Measurements from ENCODE around the gene YOD1. TPM values are rescaled to one million over a fixed set of nuclear protein-coding genes. Genes with fewer than 3 reads are reported as not detected.

The YOD1 gene
- total RNA-seq, 2 experiments from 2014 or later, result 5.3 to 6.0 TPM

DNA sequence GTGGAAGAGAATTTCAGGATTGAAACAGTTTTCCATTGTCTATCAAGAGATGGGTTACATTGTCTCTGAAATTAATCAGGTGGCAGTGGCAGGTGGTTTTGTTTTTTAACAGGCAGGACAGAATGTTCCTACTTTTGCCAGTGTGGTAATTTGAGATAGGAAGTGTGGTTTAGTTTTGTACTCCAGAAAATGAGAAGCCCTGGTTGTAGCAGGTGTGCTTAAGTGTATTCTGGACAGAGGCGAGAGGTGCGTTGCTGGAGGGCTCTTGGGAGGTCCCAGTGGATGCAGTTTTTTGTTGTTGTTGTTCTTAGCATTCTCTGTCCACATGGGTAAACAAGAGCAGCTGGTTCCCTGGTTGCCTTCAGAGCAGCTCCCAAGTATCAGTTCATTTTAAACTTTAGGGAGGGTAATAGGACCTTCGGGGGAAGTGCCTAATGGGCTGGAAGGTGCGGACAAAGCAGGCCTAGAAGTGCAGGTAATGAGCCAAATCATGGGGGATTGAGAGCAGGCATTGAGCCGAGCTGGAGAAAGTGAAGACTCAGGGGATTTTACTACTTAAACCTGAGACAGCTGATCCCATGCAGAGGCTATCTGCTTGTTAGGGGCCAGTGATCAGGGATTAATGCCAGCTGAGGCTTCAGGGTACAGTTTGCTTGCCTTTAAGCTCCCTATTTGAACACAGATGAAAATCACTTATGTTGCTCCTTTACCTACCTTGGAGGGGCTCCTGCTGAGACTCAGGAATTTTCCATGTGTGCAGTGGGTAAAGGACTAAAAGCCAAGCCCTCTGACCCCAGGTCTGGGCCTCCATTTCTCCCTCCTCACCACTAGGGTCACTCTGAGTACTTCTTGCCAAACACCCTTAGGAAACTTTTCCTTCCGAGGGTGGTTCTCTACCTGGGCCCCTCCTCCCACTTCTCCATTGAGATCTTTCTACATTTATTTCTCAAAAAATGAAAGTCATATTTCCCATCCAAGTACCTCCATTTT is 8.2 kb upstream of the YOD1 start:
- no peak for DNase-seq
- Mint-ChIP-seq H3K4me1 (peaks cover 2% of the 10 kb centered on the region), H3K27me3 (no peaks in the 10 kb centered on the region), H3K27ac (no peak overlapping the region), H3K36me3 (ENCODE audit: low read depth) (no peaks in the 10 kb centered on the region), H3K4me3 (no peak overlapping the region), H3K9me3 (ENCODE audit: low read depth) (no peaks in the 10 kb centered on the region)
- ChIA-PET CTCF (interaction anchor here (0.8 to 2.5 kb wide), 7 partner anchors 9 to 25 kb away, joined by 3 to 13 read pairs (median 7); partner anchors contain the start of gene YOD1), POLR2A (no interaction called here)
- intact Hi-C loops (cut with DNase I, micrococcal nuclease), result loop anchor here in 1 of 2 experiments (10.0 kb wide), 2 partner anchors 346 to 806 kb away; no protein-coding TSS in a partner anchor
- no peak for ATAC-seq

GRCh38 chr1:207058252-207058651 is 7.2 kb upstream of the YOD1 start:
- H3K27ac Mint-ChIP-seq, result no peak overlapping the region
- peaks cover 6% of the 10 kb centered on the region for H3K4me1 Mint-ChIP-seq
- ATAC-seq (no peak), DNase-seq (no peak)
- H3K9me3 Mint-ChIP-seq (ENCODE audit: low read depth), result no peaks in the 10 kb centered on the region
- H3K27me3 Mint-ChIP-seq, result no peaks in the 10 kb centered on the region
- ChIA-PET POLR2A (no interaction called here), CTCF (interaction anchor here (1.3 to 2.0 kb wide), 2 partner anchors 8 to 10 kb away, joined by 3 to 8 read pairs; partner anchors contain the start of gene YOD1)
- intact Hi-C loops (cut with DNase I, micrococcal nuclease), result loop anchor here in 1 of 2 experiments (10.0 kb wide), 2 partner anchors 347 to 807 kb away; no protein-coding TSS in a partner anchor
- no peak overlapping the region for H3K4me3 Mint-ChIP-seq
- H3K36me3 Mint-ChIP-seq (ENCODE audit: low read depth), result no peaks in the 10 kb centered on the region

DNA sequence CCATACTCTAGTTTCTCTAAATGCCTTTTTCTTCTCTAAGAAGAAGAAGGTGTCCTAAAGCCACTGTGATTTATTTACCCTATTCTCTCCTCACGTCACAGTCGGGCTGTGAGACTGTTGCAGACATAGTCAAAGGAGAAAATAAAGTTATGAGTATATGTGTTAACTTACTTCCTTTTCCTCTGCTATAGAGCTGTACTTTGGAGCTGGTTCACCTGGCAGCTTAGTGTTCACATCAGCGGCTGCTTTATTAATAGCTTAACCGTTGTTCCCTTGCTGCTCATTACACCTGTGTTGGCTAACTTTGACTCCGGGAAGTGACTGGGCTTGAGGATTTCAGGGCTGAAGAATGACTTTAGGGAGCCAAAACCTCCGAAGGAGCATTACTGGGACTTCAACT is 5.7 kb upstream of the YOD1 start:
- CTCF ChIA-PET, result interaction anchor here (0.6 to 1.6 kb wide), 3 partner anchors 12 to 1935 kb away, joined by 3 to 6 read pairs (median 4); partner anchors contain the start of gene RBBP5
- Mint-ChIP-seq H3K36me3 (ENCODE audit: low read depth) (no peaks in the 10 kb centered on the region), H3K4me3 (no peak overlapping the region), H3K9me3 (ENCODE audit: low read depth) (no peaks in the 10 kb centered on the region), H3K4me1 (peaks cover 22% of the 10 kb centered on the region), H3K27ac (no peak overlapping the region), H3K27me3 (no peaks in the 10 kb centered on the region)
- intact Hi-C loops (cut with DNase I, micrococcal nuclease), result loop anchor here in 1 of 2 experiments (10.0 kb wide), 2 partner anchors 348 to 808 kb away; no protein-coding TSS in a partner anchor
- DNase-seq (no peak), ATAC-seq (no peak)
- POLR2A ChIA-PET, result no interaction called here

DNA sequence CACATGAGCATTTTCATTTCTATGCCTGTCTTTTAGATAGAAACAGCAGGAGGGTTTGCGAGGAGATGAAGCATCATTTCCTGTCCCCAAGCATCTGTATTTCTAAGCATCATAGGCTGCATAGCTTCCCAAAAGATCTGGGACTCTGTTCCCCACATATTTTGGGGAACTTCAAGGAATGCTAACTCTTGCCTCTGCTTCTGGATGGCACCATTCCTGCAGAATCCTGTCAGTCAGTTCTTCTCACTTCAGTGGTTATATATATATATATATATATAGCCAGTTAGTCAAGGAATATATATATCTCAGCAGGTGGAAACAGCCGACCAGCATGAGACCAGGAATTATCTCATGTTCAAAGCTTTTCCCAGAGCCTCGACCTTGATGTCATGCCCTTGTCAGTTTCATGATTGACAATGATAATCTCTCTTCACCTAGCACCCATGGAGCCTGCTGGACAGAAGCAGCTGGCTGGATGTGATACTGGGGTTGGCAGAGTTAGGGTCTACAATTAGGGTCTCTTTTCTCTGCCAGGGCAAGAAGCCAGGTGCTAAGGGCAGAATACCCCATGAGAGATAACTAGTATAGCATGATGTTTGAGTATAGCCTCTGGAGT is 4.5 kb upstream of the YOD1 start:
- intact Hi-C loops (cut with DNase I, micrococcal nuclease), result loop anchor here in 1 of 2 experiments (10.0 kb wide), 2 partner anchors 349 to 809 kb away; no protein-coding TSS in a partner anchor
- Mint-ChIP-seq H3K27ac (no peak overlapping the region), H3K36me3 (ENCODE audit: low read depth) (no peaks in the 10 kb centered on the region), H3K9me3 (ENCODE audit: low read depth) (no peaks in the 10 kb centered on the region), H3K27me3 (no peaks in the 10 kb centered on the region), H3K4me3 (no peak overlapping the region), H3K4me1 (peaks cover 29% of the 10 kb centered on the region)
- DNase-seq (no peak), ATAC-seq (no peak)
- ChIA-PET CTCF (interaction anchor here (0.8 to 1.6 kb wide), 4 partner anchors 8 to 19 kb away, joined by 4 to 7 read pairs (median 6); no protein-coding TSS in a partner anchor), POLR2A (interaction anchor here (0.7 kb wide), 1 partner anchor 15 kb away, joined by 4 read pairs; no protein-coding TSS in a partner anchor)

GRCh38 chr1:207054491-207054890 is 3.5 kb upstream of the YOD1 start:
- POLR2A ChIA-PET, result no interaction called here
- H3K27ac Mint-ChIP-seq, result no peak overlapping the region

DNA sequence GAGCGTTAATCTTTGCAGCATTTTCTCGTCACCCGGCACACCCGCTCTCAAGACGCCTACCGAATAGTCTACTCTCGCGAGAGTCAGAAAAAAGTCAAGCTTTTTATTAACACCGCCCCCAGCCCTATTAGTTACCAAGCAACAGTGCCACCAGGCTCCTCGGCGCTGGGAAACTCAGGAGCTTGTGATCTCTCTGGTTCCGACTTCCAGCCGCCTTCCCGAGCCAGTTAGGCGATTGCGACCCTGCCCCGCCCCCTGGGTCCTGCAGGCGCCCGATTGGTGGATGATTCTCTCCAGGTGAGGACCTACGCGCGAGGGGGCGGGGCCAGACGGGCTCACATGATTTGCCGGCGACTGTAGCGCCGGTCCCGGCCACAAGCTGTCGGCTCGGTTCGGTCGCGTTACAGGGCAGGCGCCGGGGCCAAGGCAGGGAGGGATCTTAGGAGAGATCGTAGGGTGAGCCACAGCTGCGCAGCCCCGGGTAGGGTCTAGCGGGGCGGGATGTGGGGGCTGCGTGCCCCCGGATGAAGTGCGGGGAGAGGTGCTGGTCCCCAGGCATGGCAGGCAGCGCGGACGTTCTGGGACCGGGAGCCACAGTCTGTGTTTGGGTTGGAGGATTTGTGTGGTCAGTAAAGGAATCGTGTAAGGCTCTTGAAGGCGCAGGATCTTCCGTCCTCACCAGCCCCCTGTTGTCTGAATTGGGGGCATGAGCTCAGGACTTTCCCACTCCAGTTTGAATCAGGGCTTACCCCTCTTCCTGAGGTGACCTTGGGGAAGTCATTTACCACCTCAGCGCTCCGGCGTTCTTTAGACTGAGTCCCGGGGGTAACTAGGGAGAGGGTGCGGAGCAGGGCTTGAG is 2.1 kb upstream of the YOD1 start, which contains the start of gene PFKFB2:
PFKFB2 (plus strand) TSS at position 365 of the 859 bp plus-strand sequence. CDS start 1,443 bp downstream, outside the sequence.
- Mint-ChIP-seq H3K36me3 (ENCODE audit: low read depth) (peaks cover 7% of the 10 kb centered on the region), H3K27me3 (no peaks in the 10 kb centered on the region), H3K27ac (peak within 1 kb of the TSS; percentile 89), H3K4me3 (peak within 1 kb of the TSS; percentile 99), H3K4me1 (peaks cover 39% of the 10 kb centered on the region), H3K9me3 (ENCODE audit: low read depth) (no peaks in the 10 kb centered on the region)
- CTCF ChIA-PET, result interaction anchor here (0.5 to 2.9 kb wide), 9 partner anchors 16 to 348 kb away, joined by 3 to 10 read pairs (median 3); partner anchors contain the start of genes C4BPB and FCMR
- DNase-seq, result peak; percentile 96
- peak; percentile 83 for ATAC-seq
- intact Hi-C loops (cut with DNase I, micrococcal nuclease), result loop anchor here (2.0 to 10.0 kb wide), 4 partner anchors 284 to 812 kb away; no protein-coding TSS in a partner anchor
- POLR2A ChIA-PET, result interaction anchor here (0.6 to 1.4 kb wide), 3 partner anchors 236 to 542 kb away, joined by 4 to 5 read pairs (median 4); no protein-coding TSS in a partner anchor

More at GRCh38 chr1:207054491-207054890, 3.5 kb upstream of the YOD1 start:
- intact Hi-C loops (cut with DNase I, micrococcal nuclease), result loop anchor here (5.0 to 10.0 kb wide), 3 partner anchors 283 to 810 kb away; no protein-coding TSS in a partner anchor
- Mint-ChIP-seq H3K9me3 (ENCODE audit: low read depth) (no peaks in the 10 kb centered on the region), H3K36me3 (ENCODE audit: low read depth) (peaks cover 2% of the 10 kb centered on the region), H3K27me3 (no peaks in the 10 kb centered on the region), H3K4me3 (no peak overlapping the region), H3K4me1 (peaks cover 33% of the 10 kb centered on the region)
- CTCF ChIA-PET, result interaction anchor here (0.6 to 2.9 kb wide), 4 partner anchors 17 to 40 kb away, joined by 3 to 10 read pairs (median 6); no protein-coding TSS in a partner anchor
- ATAC-seq (no peak), DNase-seq (no peak)

- Mint-ChIP-seq H3K36me3 (ENCODE audit: low read depth) (peaks cover 23% of the 10 kb centered on the region), H3K27ac (peak overlapping the region; percentile 98), H3K9me3 (ENCODE audit: low read depth) (no peaks in the 10 kb centered on the region), H3K4me3 (peak overlapping the region; percentile 99), H3K27me3 (no peaks in the 10 kb centered on the region), H3K4me1 (peaks cover 60% of the 10 kb centered on the region)
- ATAC-seq (peak; percentile 67), DNase-seq (peak; percentile 96)
- intact Hi-C loops (cut with DNase I, micrococcal nuclease), result loop anchor here (1.0 to 10.0 kb wide), 9 partner anchors 27 to 814 kb away; partner anchors contain the start of gene CD55 (in 2 of the 2)
- ChIA-PET CTCF (interaction anchor here (1.0 to 1.8 kb wide), 14 partner anchors 8 to 449 kb away, joined by 3 to 8 read pairs (median 4); no protein-coding TSS in a partner anchor), POLR2A (interaction anchor here (1.0 kb wide), 1 partner anchor 270 kb away, joined by 3 read pairs; no protein-coding TSS in a partner anchor)
These were observed 373 bp downstream of the YOD1 start for GRCh38 chr1:207050480-207051190.

- Mint-ChIP-seq H3K36me3 (ENCODE audit: low read depth) (peaks cover 26% of the 10 kb centered on the region), H3K9me3 (ENCODE audit: low read depth) (no peaks in the 10 kb centered on the region), H3K4me1 (peaks cover 65% of the 10 kb centered on the region), H3K27ac (peak overlapping the region; percentile 98), H3K4me3 (peak overlapping the region; percentile 99), H3K27me3 (no peaks in the 10 kb centered on the region)
- ChIA-PET POLR2A (interaction anchor here (0.7 to 1.0 kb wide), 2 partner anchors 271 to 547 kb away, joined by 3 to 7 read pairs; no protein-coding TSS in a partner anchor), CTCF (interaction anchor here (1.0 to 1.8 kb wide), 14 partner anchors 8 to 450 kb away, joined by 3 to 8 read pairs (median 4); no protein-coding TSS in a partner anchor)
- DNase-seq, result peak; percentile 72
- intact Hi-C loops (cut with DNase I, micrococcal nuclease), result loop anchor here (1.0 to 10.0 kb wide), 9 partner anchors 27 to 815 kb away; partner anchors contain the start of gene CD55 (in 2 of the 2)
- peak; percentile 54 for ATAC-seq
These were observed 1.0 kb downstream of the YOD1 start for GRCh38 chr1:207049974-207050391.

GRCh38 chr1:207049514-207049913 is 1.5 kb downstream of the YOD1 start:
- CTCF ChIA-PET, result interaction anchor here (0.9 to 1.8 kb wide), 12 partner anchors 9 to 451 kb away, joined by 3 to 8 read pairs (median 4); no protein-coding TSS in a partner anchor
- DNase-seq (no peak), ATAC-seq (no peak)
- intact Hi-C loops (cut with DNase I, micrococcal nuclease), result no loop called here
- Mint-ChIP-seq H3K4me1 (peaks cover 68% of the 10 kb centered on the region), H3K9me3 (ENCODE audit: low read depth) (no peaks in the 10 kb centered on the region), H3K27ac (peak overlapping the region; percentile 98), H3K4me3 (peak overlapping the region; percentile 99), H3K27me3 (no peaks in the 10 kb centered on the region), H3K36me3 (ENCODE audit: low read depth) (peaks cover 28% of the 10 kb centered on the region)
- POLR2A ChIA-PET, result interaction anchor here (0.7 kb wide), 1 partner anchor 546 kb away, joined by 7 read pairs; no protein-coding TSS in a partner anchor
